SU-DHL-6 (cell line): ENCODE measurements around the gene DNMBP.

Experiments
- H2AFZ ChIP-seq: fragments of 200-600 bp; sonication (generic); 2 replicates; pipeline ENCODE4 v1.6.1; 2014; ENCODE audit warnings: low read depth, mild to moderate bottlenecking, moderate library complexity, mixed read lengths, antibody characterized with exemption, low read length; ENCODE audit not compliant: severe bottlenecking
- H3F3A ChIP-seq: fragments of 200-600 bp; shearing (Covaris generic); 2 replicates; pipeline ENCODE4 v1.6.0; 2016; ENCODE audit warnings: antibody characterized with exemption, mild to moderate bottlenecking; ENCODE audit not compliant: insufficient read depth
- H3K27ac ChIP-seq: fragments of 200-600 bp; sonication (generic); 2 replicates; pipeline ENCODE4 v1.5.1; 2016; ENCODE audit warnings: low read depth, mild to moderate bottlenecking, low read length, moderate library complexity, mixed read lengths
- H3K27me3 ChIP-seq: fragments of 200-600 bp; sonication (generic), shearing (Covaris generic); 2 replicates; pipeline ENCODE4 v1.6.0; 2014; ENCODE audit warnings: mild to moderate bottlenecking, low read length
- H3K36me3 ChIP-seq: fragments of 200-600 bp; sonication (generic); 2 replicates; pipeline ENCODE4 v1.6.1; 2014; ENCODE audit warnings: mild to moderate bottlenecking, low read length, mixed read lengths
- H3K4me2 ChIP-seq: fragments of 300-600, 200-600 bp; shearing (Covaris generic), sonication (generic); 2 replicates; pipeline ENCODE4 v1.6.0; 2014; ENCODE audit warnings: low read length, low read depth, mild to moderate bottlenecking; ENCODE audit not compliant: poor library complexity, severe bottlenecking
- H3K4me3 ChIP-seq: fragments of 200-600 bp; sonication (generic); 2 replicates; pipeline ENCODE4 v1.5.1; 2014; ENCODE audit warnings: antibody characterized with exemption, low read length, mild to moderate bottlenecking, mixed read lengths; ENCODE audit not compliant: insufficient read depth, poor library complexity, severe bottlenecking
- H3K79me2 ChIP-seq: fragments of 200-600 bp; sonication (generic); 2 replicates; pipeline ENCODE4 v1.6.1; 2014; ENCODE audit warnings: mild to moderate bottlenecking, low read length, moderate library complexity; ENCODE audit not compliant: insufficient read depth
- H3K9ac ChIP-seq: fragments of 200-600 bp; sonication (generic); 2 replicates; pipeline ENCODE4 v1.7.0; 2014; ENCODE audit warnings: mild to moderate bottlenecking, low read length
- H3K9me2 ChIP-seq: fragments of 200-600 bp; sonication (generic); replicated peaks from 2 replicates; pipeline ENCODE4 v1.6.1; 2014; ENCODE audit warnings: low read length; ENCODE audit not compliant: insufficient read depth
- H3K9me3 ChIP-seq: fragments of 200-600 bp; sonication (generic); 2 replicates; pipeline ENCODE4 v1.6.1; 2014; ENCODE audit warnings: low read length, mixed read lengths; ENCODE audit not compliant: insufficient read depth
- H4K20me1 ChIP-seq: fragments of 200-600 bp; sonication (generic); 2 replicates; pipeline ENCODE4 v1.6.1; 2014; ENCODE audit warnings: low read depth, mild to moderate bottlenecking, antibody characterized with exemption, low read length, moderate library complexity, mixed read lengths
- CTCF ChIP-seq: fragments of 200-600 bp; sonication (generic); IDR thresholded peaks from one replicate; pipeline ENCODE4 v1.5.1; 2017; ENCODE audit warnings: antibody characterized with exemption, mild to moderate bottlenecking, low read length, moderate library complexity; ENCODE audit not compliant: insufficient read depth, poor library complexity, severe bottlenecking
- EZH2phosphoT487 ChIP-seq: fragments of 200-600 bp; sonication (generic), shearing (Covaris generic); conservative IDR thresholded peaks from 2 replicates; pipeline ENCODE4 v1.6.1; 2018; ENCODE audit warnings: mild to moderate bottlenecking, antibody characterized with exemption, low read length, moderate library complexity, mixed read lengths

Gene DNMBP

GRCh38 chr10:99945263-99945662 is 64.5 kb downstream of the DNMBP start:
- H3K79me2 ChIP-seq: no peaks in the 10 kb centered on the region
- no peaks in the 10 kb centered on the region for H3K36me3 ChIP-seq
- no peaks in the 10 kb centered on the region for H3K27me3 ChIP-seq
- no peaks in the 10 kb centered on the region for H3K9me2 ChIP-seq
- H3K4me2 ChIP-seq: no peak overlapping the region
- H3K4me3 ChIP-seq: no peak overlapping the region
- TF ChIP-seq EZH2phosphoT487 (no peak), CTCF (no peak)
- no peaks in the 10 kb centered on the region for H3K9me3 ChIP-seq
- H3F3A ChIP-seq: no peaks in the 10 kb centered on the region
- H2AFZ ChIP-seq: no peak overlapping the region
- no peak overlapping the region for H3K27ac ChIP-seq
- no peaks in the 10 kb centered on the region for H4K20me1 ChIP-seq
- H3K9ac ChIP-seq: no peak overlapping the region

GRCh38 chr10:99944860-99945259 is 64.9 kb downstream of the DNMBP start:
- H3K9ac ChIP-seq: no peak overlapping the region
- H3K79me2 ChIP-seq: no peaks in the 10 kb centered on the region
- no peaks in the 10 kb centered on the region for H3F3A ChIP-seq
- H3K4me2 ChIP-seq: no peak overlapping the region
- H3K36me3 ChIP-seq: no peaks in the 10 kb centered on the region
- H2AFZ ChIP-seq: no peak overlapping the region
- H3K9me3 ChIP-seq: no peaks in the 10 kb centered on the region
- no peak overlapping the region for H3K27ac ChIP-seq
- H4K20me1 ChIP-seq: no peaks in the 10 kb centered on the region
- TF ChIP-seq CTCF (no peak), EZH2phosphoT487 (no peak)
- H3K4me3 ChIP-seq: no peak overlapping the region
- no peaks in the 10 kb centered on the region for H3K27me3 ChIP-seq
- H3K9me2 ChIP-seq: no peaks in the 10 kb centered on the region

GRCh38 chr10:99943908-99944307 is 65.8 kb downstream of the DNMBP start:
- TF ChIP-seq CTCF: no peak
- TF ChIP-seq EZH2phosphoT487: no peak
- no peaks in the 10 kb centered on the region for H3K9me3 ChIP-seq
- no peak overlapping the region for H3K9ac ChIP-seq
- no peaks in the 10 kb centered on the region for H3K9me2 ChIP-seq
- no peaks in the 10 kb centered on the region for H3K79me2 ChIP-seq
- no peak overlapping the region for H3K27ac ChIP-seq
- no peaks in the 10 kb centered on the region for H4K20me1 ChIP-seq
- no peak overlapping the region for H3K4me3 ChIP-seq
- no peaks in the 10 kb centered on the region for H3K36me3 ChIP-seq
- no peaks in the 10 kb centered on the region for H3K27me3 ChIP-seq
- no peaks in the 10 kb centered on the region for H3F3A ChIP-seq
- no peak overlapping the region for H3K4me2 ChIP-seq
- H2AFZ ChIP-seq: no peak overlapping the region
